SK-N-DZ (cell line): ENCODE results near the gene TMCO4.

Source experiments
- DNase-seq: peaks from one replicate; pipeline ENCODE4 v3.0.0-alpha.2; 2015; ENCODE audit warnings: low spot score

Gene TMCO4

DNA sequence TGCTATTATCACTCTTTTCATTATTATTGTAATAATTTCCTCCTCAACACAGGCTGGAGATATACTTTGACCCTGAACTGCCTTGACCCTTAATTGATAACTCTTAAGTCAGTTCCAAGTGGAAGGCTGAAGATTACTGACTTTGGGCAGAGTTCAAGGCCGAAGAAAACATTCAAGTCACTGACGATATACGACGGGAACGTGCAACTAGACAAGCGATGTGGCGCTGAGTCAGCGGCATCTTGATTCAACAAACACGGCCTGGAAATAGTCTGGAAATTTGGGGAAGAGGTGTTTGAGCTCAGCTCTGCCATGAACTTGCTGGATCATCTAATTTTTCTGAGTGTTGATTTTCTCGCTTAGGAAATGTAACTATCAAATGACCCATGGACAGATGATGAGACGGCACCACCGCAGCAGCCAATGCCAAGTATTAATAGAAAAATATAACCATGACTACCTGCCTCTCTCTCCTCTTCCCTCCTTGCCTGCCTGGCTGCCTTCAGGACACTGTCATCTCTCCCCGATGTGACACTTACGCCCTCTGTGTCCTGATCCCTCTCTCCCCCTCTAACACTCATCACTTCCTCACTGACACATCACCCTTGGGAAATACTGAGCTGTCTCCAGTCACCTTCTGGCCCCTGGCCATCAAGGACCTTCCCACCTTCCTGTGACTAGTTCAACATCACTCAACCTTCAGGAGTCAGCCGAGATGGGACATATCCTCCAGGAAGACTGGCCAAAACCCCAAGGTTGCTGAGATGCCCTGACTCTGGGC is 49.4 kb downstream of the TMCO4 start:
- DNase-seq, result no peak

DNA sequence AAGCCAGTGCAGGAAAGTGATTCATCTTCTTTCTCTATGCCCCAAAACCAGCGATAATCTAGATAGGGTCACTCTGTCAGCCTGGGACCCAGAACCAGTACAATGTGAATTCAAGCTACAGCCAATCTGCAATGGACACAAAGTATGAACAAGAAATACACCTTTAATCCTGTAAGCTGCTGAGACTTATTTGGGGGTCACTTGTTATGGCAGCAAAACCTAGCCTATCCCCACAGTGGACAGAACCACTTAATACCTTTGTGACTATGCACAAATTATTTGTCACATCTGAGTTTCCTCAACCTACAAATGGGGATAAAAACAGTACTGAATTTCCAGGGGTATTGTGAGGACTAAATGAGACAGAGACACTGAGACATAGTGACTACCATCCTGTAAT is 50.0 kb downstream of the TMCO4 start:
- no peak for DNase-seq

DNA sequence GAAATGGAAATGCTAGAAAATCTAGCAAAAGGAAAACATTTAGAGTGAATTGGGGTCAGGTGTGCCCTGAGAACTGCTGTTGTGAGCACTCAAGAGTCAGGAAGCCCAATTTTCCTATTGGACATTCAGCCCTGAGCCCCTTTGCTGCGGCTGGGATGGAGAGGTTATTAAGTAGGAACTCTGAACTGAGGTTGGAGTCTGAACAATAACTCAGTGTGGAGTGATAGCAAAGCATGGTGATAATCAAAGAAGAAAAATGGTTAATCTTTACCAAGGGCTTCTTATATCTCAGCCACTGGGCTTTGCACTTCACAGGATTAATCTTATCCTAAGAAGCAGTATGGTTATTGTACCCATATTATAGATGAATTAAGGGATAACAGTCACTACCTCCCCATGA is 52.0 kb downstream of the TMCO4 start:
- no peak for DNase-seq

DNA sequence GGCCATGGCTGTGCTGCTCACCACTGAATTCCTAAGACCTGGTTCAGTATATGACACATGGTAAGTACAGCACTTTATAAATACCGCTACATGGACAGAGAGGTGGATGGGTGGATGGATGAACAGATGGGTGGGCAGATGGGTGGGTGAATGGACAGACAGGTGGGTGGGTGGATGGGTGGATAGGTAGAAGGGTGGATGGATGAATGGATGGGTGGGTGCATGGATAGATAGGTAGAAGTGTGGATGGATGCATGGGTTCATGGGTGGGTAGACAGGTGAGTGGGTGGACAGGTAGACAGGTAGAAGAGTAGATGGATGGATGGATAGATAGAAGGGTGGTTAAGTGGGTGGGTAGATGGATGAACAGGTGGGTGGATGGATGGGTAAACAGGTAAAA is 54.8 kb downstream of the TMCO4 start:
- DNase-seq, result no peak

DNA sequence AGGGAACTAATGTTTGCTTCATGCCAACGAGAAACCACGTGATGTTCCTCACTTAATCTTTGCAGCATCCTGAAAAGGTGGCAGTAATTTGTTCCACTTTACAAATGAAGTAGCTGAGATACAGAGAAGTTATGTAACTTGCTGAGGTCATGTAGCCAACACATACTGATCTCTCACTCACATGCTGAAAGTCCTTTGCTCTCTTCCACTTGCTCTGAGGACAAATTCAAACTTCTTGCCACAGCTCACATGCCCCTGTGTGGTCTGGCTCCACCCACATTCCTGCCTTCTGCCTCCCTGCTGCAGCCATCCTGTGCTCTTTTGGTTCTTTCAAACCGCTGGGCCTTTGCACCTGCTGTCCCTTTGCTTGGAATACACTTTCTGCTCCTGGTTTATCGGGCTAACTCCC is 55.4 kb downstream of the TMCO4 start:
- no peak for DNase-seq

DNA sequence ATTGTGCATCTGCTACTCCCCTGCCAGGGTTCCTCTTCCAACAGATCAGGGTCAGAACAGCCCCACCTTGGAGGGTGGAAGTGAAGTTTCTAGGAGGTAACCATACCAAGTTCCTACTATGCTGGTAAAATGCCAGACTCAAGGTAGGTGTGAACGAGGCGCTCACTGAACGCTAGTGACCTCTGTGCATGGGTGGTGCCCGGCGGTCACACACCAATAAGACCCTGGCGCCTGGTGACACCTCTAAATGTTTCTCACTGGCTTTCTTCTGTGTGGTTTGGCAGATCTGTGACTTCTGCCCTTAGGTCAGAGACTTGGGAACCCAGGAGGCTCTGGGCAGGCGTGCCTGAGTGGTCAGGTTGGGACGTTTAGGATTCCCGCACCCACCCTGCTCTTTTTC is 55.9 kb downstream of the TMCO4 start:
- DNase-seq, result no peak

DNA sequence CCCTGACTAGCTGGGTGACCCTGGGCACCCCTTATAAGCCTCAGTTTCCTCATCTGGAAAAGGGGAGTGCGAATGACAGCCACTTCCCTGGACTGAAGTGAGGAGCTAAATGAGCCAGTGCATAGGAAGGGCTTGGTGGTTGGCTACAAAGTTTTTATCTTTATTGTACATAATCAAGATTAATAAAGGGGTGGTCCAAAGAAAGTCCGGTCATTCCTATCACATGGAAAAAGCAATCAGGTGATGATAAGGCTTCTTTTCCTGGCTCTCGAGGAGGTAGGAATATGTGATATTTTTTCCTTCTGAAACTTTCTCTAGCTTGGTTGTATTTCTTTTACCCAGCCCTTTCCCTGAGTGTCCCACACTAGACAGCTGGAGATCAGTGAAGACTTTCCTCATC is 56.5 kb downstream of the TMCO4 start:
- no peak for DNase-seq

DNA sequence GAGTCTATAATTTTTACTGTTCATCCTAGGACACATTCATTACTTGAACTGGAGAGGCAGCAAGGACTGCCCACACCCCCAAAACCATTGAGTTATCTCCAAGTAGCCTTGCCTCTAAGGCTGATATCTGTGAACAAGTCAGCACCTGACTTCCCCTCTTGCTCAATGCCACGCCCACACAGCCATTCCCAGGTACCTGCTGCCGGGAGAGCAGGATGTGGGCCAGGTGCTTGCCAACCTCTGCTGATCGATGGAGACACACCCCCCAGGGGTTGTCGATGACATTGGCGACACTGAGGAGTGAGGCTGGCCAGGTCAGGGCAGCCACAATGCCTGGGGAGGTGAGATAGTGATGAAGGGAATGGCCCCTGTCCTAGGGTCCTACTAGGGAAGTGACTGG is 60.1 kb downstream of the TMCO4 start:
- no peak for DNase-seq

DNA sequence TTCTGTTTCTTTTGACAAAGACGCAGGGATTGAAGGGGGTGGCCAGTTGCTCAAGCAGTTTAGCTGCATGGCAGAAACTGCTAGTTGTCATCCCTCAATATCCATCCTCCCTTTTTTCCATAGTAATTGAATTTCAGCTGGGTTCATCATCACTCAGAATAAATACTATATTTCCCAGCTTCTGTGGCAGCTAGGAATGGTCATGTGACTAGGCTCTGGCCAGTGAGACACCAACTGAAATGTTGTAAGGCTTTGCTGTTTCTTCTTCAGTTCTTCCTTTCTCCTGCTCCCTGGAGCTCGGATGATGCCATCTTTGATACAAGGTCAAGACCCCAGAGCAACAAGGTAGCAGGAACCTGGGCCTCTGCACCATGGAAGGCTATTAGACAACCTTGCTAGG is 61.0 kb downstream of the TMCO4 start:
- no peak for DNase-seq

DNA sequence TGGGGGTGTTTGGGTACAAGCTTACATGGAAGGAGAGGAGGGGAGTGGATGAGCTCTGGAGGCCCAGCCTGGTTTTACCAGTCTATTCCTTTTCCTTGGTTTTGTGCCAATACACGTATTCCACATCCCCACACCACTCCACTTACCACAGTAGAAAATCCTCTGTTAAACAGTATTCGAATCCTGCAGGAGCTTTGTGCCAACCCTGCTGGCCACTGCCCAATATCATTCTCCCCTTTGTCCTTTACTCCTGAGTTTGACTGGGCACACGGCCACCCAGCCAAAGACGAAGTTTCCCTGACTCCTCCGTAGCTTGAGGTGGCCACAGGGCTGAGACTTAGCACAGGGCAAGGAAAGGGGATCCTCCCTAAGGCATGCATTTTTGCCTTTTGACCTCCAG is 61.6 kb downstream of the TMCO4 start:
- no peak for DNase-seq

DNA sequence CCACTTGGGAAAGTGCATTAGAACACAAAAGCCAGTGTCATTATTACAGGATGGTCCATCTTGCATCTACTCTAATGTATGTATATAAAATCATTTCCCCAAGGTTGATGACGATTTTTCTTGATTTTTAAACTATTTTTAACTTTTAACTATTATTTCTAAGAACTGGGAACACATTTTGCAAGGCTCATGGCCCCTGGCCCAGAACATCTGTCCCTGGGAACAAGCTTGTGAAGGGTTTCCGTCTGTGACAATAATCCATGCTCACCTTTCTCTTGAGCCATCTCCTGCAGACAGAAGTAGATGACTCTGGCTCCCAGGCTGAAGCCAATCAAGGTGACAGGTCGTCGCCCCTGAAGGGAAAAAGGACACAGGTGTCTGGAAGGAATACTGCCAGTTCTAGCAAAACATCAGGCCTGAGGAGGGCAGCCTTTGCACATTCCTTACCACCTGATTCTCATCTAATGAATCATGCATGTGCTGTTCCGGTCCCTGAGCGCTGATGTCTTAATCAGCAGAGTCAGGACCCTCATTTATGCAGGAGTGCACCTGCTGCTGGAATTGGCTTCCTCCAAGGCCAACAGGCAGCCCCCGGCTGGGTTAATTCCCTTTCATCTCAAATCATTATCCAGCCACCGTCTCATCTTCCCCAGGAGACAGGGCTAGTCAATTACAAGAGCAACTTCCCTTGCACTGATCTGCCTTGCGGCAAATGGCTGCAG is 62.5 kb downstream of the TMCO4 start:
- DNase-seq, result no peak

DNA sequence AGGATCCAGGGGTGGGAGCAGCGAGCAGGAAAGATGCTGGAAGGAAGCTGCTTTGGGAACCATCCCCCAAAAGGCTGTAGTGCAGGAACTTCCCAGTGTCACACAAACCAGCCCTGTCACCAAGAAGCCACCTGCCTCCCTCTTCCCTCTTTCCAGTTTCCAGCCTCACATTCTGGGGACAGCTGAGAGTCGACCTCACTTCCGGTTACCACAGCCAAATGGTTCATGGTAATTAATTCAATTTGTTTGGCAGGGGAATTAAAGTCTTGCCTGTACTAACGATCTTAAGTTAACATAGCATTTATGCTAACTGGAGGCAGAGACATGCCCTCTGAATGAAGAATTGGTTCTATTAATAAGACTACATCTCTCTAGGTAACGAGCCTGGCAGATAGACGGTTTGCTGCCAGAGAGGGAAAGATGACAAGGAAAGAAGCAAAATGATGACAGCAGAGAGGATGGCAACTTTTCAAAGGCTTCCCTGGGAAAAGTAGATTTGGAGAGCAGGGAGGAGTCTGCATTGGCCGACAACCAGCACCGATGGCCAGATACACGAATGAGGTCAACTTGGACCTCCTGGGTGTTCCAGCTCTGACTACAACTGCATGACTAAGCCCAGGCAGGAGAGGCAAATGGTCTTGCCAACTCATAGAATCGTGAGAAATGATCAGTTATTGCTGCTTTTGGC is 64.1 kb downstream of the TMCO4 start:
- DNase-seq, result no peak

DNA sequence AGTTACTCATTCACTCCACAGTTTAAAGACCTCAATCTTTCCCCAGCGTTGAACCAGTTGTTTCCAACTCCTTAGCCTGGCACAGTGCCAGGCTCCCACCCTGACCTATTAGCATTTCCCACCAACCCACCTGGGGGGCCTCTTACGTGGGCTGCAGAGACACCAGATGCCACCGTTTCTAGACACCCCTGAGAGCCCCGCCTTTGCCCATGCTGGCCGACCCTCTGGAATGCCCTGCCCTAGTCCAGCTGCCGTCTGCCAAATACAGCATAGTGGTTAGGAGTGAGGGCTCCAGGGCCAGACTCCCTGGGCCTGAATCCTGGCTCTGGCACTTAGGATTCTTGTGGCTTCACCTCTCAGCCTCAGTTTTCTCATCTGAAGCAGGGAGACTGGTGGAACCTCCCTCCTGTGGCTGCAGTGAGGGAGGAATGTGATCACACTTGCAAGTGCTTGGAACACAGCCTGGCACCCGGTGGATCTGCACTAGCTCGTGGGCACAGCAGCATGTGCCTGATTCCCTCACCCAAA is 65.2 kb downstream of the TMCO4 start:
- no peak for DNase-seq

DNA sequence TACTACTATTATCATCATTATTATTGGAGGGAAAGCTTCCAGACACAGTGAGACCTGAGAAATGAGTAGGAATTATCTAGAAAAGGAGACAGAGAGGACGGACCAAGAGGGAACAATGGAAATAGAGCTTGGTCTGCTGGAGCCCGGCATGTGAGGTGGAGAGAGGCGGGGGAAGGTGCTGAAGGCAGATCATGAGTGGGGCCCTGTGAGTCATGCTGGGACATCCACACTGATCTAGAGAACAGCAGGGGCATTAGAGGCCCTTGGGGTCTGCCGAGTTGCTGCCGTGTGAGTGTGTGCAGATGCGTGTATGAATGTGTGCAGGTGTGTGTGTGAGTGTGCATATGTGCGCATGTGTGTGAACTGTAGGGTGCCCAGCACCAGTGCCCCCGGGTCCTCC is 65.7 kb downstream of the TMCO4 start:
- DNase-seq, result no peak

DNA sequence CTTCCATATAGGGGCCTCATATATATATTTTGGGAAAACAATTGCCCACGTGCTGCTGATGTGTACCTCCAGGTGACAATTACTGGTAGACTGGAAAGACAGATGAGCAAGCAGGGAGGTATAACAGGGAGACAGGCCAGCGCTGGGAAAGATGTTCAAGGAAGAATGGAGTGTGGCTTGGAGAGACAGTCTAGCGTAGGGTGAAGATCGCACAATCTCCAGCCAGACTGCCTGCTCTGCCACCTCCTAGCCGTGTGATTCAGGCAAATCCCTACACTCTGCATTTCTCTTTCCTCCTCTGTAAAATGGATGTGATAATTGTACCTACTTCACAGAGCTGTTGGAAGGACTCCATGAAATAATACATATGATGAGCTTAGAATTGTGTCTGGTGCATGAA is 66.1 kb downstream of the TMCO4 start:
- no peak for DNase-seq

DNA sequence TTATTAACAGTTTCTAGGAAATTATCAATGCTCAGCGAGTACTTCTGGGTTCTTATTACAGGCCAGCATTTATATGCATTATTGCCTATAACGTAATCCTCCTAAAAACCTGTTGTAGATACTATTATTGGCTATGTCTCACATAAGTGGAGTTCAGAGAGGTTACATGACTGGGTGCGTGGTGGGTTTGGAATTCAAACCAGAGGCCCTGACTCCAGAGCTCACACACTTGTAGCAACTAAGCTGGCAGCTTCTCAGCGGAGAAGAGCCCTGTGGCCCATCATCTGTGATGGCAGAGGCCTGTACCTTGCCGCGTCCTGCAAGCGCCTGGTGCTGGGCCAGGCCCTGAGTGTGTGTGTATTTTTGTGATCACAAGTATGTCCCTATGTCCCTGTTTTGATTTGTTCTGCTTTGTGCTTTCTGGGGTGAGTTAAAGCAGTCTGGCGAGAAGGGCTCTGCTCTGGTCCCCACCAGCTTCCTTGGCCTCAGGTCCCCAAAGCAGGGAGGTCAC is 68.3 kb downstream of the TMCO4 start:
- no peak for DNase-seq

DNA sequence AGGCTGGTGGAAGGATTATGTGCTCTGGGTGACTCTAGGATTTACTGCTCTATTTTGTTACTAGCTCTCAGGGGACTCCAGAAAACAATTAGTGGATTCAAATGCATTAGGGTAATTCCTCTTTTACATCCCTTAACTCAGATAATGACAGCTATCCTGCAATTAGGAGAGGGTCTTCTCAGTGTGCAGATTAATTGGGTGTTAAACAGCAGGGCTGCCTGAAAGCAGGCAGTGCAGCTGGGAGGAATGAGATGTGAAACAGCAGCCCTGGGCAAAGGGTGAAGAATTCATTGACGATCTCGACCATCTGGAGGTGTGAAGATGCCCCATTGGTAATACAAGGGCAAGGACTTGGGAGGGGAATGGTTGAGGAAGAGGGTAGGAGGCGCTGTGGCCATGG is 68.9 kb downstream of the TMCO4 start:
- DNase-seq, result no peak

DNA sequence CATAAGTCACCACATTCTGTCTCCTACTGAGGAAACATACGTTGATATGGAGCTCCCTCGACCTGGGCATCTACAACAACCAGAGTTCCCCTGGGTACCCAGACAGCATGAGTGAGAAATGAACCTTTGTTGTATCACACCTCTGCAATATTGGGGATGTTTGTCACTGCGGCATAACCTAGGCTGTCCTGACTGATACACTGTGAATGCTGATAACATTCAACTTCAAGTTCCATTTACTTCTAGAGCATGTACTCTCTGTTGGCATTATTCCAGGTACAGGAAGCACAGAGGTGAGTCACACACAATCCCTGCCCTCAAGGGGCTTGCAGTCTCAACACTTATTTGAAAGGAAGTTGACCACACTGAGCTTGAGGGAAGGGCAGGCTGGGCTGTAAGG is 69.5 kb downstream of the TMCO4 start:
- no peak for DNase-seq

DNA sequence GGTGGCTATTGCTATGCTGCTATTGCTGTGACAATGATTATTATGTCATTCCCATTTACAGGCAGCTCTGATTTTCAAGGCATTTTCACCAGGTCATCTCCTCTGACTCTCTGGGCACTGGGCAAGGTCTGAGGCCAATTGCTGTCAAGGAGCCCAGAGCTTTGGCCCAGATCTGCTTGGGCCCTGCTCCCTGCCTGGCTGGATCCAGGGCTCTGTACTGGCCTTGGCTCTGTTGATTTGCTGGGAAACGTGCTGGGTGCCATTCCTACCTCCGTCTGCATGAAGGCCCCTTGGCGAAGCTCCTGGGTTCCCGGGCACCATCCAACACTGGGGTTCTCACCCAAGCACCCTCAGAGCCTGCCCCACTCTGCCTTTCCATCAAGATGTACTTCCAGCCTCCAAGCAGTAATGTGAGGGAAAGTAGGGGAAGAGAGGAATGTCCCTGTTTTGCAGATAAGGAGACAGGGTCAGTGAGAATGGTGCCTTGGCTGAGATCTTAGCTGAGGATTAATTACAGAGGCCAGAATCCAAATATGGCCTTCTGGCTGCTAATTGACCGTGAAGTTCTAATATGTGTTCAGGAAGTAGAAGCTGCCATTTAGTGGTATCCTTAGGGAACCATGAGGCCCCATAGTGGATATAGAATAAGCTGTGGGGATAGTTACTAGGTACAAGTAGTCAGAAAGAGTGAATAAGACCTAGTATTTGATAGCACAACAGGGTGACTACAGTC is 71.1 kb downstream of the TMCO4 start:
- DNase-seq, result no peak

DNA sequence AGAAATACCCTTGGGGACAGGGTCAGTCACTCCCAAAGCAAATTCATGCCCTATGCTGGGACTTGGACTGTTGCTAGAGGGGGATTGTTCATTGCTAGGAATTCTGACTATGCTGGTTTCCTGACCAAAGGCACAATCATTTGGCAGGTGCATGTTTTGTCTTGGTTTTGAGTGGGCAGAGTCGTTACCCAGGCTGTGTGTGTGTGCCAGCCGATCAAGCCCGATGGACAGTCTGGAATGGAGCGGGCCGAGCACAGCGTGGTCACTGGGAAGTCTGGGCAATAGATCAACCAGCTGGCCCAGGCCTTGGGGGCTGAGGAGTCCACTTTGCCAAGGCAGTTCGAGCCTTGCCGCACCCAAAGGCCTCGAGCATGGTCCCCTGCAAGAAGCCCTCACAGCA is 74.1 kb downstream of the TMCO4 start:
- DNase-seq, result no peak

DNA sequence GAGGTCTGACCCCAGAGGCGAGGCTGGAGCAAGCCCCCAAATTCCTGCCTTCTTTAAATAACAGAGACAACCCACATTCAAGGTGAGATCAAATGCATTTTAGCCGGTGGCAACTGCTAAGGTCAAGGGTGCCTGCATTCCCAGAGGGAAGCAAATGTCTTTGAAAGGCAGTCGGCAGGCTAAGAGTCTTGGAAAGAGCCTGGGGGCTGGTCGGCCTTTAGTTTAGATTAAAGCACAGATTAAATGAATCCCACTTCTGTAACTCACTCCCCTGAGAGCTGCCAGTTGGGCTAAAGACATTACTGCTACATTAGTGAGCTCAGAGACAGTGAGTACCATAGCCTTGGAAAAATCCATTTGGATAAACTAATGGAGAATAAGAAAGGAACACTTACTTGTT is 75.8 kb downstream of the TMCO4 start:
- DNase-seq, result peak; percentile 32

DNA sequence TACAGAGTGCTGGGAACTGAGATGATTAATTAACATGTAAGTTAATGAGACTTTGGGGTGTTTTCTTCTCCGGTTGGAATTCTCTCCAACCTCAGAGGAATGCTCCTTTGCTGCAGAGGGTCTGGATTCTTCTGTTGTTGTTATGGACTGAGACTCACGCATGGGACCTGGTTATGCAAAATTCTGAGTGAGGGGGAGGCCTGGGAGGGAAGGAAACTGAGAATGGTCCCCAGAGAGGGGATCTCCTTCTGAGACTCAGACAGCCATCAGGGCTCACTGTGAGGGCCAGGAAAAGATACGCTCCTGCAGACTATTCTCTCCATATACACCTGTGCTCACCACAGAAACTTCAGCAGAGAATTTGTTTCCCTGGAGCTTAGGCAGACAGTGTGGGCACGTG is 78.7 kb downstream of the TMCO4 start:
- DNase-seq, result no peak
